HepG2 (cell line): ENCODE results near the gene SIGLEC10. TPM values are rescaled to one million over a fixed set of nuclear protein-coding genes. Genes with fewer than 3 reads are reported as not detected.

Experiments
- AHR ChIP-seq: IDR thresholded peaks from 2 replicates; pipeline ENCODE4 v1.6.1; 2018; ENCODE audit warnings: missing genetic modification reagents, missing compliant biosample characterization
- BRCA1 ChIP-seq: sonication (generic); formaldehyde crosslinking; IDR thresholded peaks from 2 replicates; pipeline ENCODE4 v1.4.0; 2020; ENCODE audit warnings: missing genetic modification reagents
- HNRNPL ChIP-seq: fragments of 200-400 bp; formaldehyde crosslinking; IDR thresholded peaks from 2 replicates; pipeline ENCODE4 v1.6.1; 2017; ENCODE audit warnings: mild to moderate bottlenecking, low read depth, low read length
- MAFF ChIP-seq: IDR thresholded peaks from 2 replicates; pipeline ENCODE4 v1.6.1; 2011; ENCODE audit warnings: low read depth, low read length, improper control_type of control experiment
- MED1 ChIP-seq: sonication (generic); formaldehyde crosslinking; IDR thresholded peaks from 2 replicates; pipeline ENCODE4 v1.4.0; 2020; ENCODE audit warnings: missing genetic modification reagents
- NCOA2 ChIP-seq: sonication (generic); formaldehyde crosslinking; IDR thresholded peaks from 2 replicates; pipeline ENCODE4 v1.8.0; 2022; ENCODE audit warnings: inconsistent platforms
- NFYB ChIP-seq: sonication (generic); formaldehyde crosslinking; IDR thresholded peaks from 2 replicates; pipeline ENCODE4 v1.4.0; 2020; ENCODE audit warnings: missing genetic modification reagents
- RAD21 ChIP-seq: fragments of 450-650 bp; formaldehyde crosslinking; IDR thresholded peaks from 2 replicates; pipeline ENCODE4 v1.5.0; 2020; ENCODE audit warnings: mild to moderate bottlenecking
- SCMH1 ChIP-seq: sonication (generic); formaldehyde crosslinking; IDR thresholded peaks from 2 replicates; pipeline ENCODE4 v1.9.0; 2021; ENCODE audit warnings: missing genetic modification reagents, mild to moderate bottlenecking, borderline replicate concordance
- SETDB1 ChIP-seq: sonication (generic); formaldehyde crosslinking; IDR thresholded peaks from 2 replicates; pipeline ENCODE4 v1.5.1; 2020; ENCODE audit warnings: missing genetic modification reagents, mild to moderate bottlenecking, borderline replicate concordance
- TEAD3 ChIP-seq: optimal IDR thresholded peaks from 2 replicates; pipeline ENCODE3; 2016; ENCODE audit warnings: borderline replicate concordance
- ZEB1 ChIP-seq: IDR thresholded peaks from 2 replicates; pipeline ENCODE4 v1.6.1; 2012; ENCODE audit warnings: mild to moderate bottlenecking, low read depth, inconsistent platforms; ENCODE audit not compliant: insufficient replicate concordance
- ZNF317 ChIP-seq: sonication (generic); formaldehyde crosslinking; IDR thresholded peaks from 2 replicates; pipeline ENCODE4 v1.5.0; 2020; ENCODE audit warnings: mild to moderate bottlenecking, missing genetic modification reagents
- ZSCAN31 ChIP-seq: sonication (generic); formaldehyde crosslinking; IDR thresholded peaks from 2 replicates; pipeline ENCODE4 v1.5.0; 2020; ENCODE audit warnings: low read depth, mild to moderate bottlenecking, missing genetic modification reagents
- ZZZ3 ChIP-seq: sonication (generic); formaldehyde crosslinking; IDR thresholded peaks from 2 replicates; pipeline ENCODE4 v1.4.0; 2020; ENCODE audit warnings: missing genetic modification reagents, mild to moderate bottlenecking, borderline replicate concordance
- polyA plus RNA-seq, 8 experiments: library from polyadenylated mRNA; depleted of rRNA in 3 of 8; stranded (reverse) in 7 of 8; unstranded in 1 of 8; fragments of >200 nt; fragmentation: Illumina TruSeq in 4 of 8; extraction: Trizol in 4 of 8; gene quantifications; 2 replicates each; pipeline versions ENCODE4 v1.2.1 to v1.2.3, GENCODE V29; 2011 to 2016; ENCODE audit warnings: low read depth in 4 of 8, missing spikeins in 1 of 8, mixed read lengths in 1 of 8; ENCODE audit not compliant: insufficient read depth in 1 of 8
- total RNA-seq, 5 experiments: library from RNA; depleted of rRNA; stranded (reverse); fragments of >200 nt; fragmentation: Illumina TruSeq; extraction: Trizol; gene quantifications; 2 replicates each; pipeline ENCODE4 v1.2.3, GENCODE V29; 2016; ENCODE audit warnings: low read depth in 1 of 5
- TF ChIP-seq, protein P1 (sequence below): sonication (generic); IDR thresholded peaks from 2 replicates; pipeline ENCODE4 v1.6.1; 2016; ENCODE audit warnings: low read depth, borderline replicate concordance
- TF ChIP-seq, protein P2 (sequence below): sonication (generic); formaldehyde crosslinking; IDR thresholded peaks from 2 replicates; pipeline ENCODE4 v1.5.1; 2020; ENCODE audit warnings: missing genetic modification reagents, mild to moderate bottlenecking, borderline replicate concordance
- TF ChIP-seq, protein P3 (sequence below): sonication (generic); formaldehyde crosslinking; IDR thresholded peaks from 2 replicates; pipeline ENCODE4 v1.4.0; 2020; ENCODE audit warnings: missing genetic modification reagents
- TF ChIP-seq, protein P4 (sequence below): sonication (generic); formaldehyde crosslinking; IDR thresholded peaks from 2 replicates; pipeline ENCODE4 v1.5.0; 2020; ENCODE audit warnings: missing genetic modification reagents, mild to moderate bottlenecking, borderline replicate concordance
- TF ChIP-seq, protein P5 (sequence below): sonication (generic); formaldehyde crosslinking; IDR thresholded peaks from 2 replicates; pipeline ENCODE4 v1.8.1; 2023; ENCODE audit warnings: missing genetic modification reagents, inconsistent platforms, borderline replicate concordance
- TF ChIP-seq, protein P6 (sequence below): sonication (generic); formaldehyde crosslinking; IDR thresholded peaks from 2 replicates; pipeline ENCODE4 v1.8.1; 2023; ENCODE audit warnings: mild to moderate bottlenecking, moderate library complexity, missing genetic modification reagents
- TF ChIP-seq, protein P7 (sequence below): IDR thresholded peaks from 2 replicates; pipeline ENCODE4 v1.6.1; 2016; ENCODE audit warnings: missing biosample characterization, missing genetic modification reagents, low read depth

SIGLEC10 gene
- total and polyA plus RNA-seq, 2 of the 13 experiments (the other 11 are each of a cell fraction or from before 2014, with no cell fraction given): not detected

DNA sequence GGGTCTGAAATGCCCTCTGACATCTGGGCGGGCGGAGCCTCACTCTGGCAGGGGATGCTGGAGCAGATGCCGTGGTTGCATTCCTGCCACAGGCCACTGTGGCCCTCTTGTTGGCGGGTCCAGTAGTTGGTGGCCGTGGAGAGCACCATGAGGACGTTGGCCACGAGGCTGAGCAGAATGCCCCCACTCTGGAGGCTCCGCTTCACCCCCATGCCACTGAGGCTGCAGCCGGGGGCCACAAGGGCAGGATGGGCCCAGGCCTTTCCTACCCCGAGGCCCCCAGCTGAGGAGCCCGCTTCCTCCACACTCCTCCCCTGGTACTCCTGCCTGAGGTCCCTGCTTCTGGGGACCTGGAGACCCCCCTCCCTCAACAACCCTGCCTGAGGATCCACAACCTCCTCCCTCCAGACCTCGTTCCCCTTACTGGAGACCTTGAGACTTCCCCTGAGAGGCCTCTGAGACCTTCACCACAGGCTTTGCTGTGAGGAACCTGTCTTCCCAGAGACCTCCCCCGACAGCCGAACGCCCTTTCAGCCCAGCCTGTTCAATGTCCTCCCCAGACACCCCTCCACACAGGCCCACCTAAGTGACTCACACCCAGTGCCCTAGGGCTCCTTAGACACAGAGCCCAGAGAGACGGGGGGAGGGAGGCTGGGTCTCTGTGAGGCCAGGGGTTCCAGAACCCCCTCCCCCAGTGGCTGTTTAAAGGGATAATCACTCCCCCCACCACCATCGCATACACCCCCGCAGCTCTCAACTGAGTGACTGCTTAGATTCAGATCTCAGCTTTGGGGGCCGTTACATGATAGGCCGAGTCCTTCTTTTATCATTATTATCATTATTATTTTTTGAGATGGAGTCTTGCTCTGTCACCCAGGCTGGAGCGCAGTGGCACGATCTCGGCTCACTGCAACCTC, 48.8 kb downstream of the SIGLEC10 start, which contains the start of gene CLDND2 (continued):
- TF ChIP-seq RAD21 (CRISPR knock-in tag): no peak
- TF ChIP-seq, protein P1, sequence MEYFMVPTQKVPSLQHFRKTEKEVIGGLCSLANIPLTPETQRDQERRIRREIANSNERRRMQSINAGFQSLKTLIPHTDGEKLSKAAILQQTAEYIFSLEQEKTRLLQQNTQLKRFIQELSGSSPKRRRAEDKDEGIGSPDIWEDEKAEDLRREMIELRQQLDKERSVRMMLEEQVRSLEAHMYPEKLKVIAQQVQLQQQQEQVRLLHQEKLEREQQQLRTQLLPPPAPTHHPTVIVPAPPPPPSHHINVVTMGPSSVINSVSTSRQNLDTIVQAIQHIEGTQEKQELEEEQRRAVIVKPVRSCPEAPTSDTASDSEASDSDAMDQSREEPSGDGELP: 0 out of 2 replicates have a peak, but pooled peaks have one; percentile 5
- TF ChIP-seq HNRNPL: 0 out of 2 replicates have a peak, but pooled peaks have one; percentile 44
- peak; percentile 2; the same call in 1 of the 2 replicates for TF ChIP-seq NCOA2
- TF ChIP-seq, protein P2, sequence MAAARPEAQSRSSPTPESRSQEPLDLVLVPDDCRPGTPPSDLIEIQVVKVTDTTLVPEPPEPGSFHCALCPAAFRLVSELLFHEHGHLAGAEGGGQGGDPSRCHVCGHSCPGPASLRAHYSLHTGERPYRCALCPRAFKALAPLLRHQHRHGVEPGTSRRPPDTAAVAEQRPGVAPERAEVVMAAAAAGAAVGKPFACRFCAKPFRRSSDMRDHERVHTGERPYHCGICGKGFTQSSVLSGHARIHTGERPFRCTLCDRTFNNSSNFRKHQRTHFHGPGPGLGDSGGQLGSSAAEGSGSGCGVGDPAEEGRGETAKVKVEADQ (CRISPR knock-in tag): no peak
- TF ChIP-seq SETDB1: no peak
- TF ChIP-seq ZSCAN31 (CRISPR knock-in tag): no peak; the same call in 1 of the 2 replicates
- 0 out of 2 replicates have a peak, but pooled peaks have one; percentile 19 for TF ChIP-seq ZZZ3 (CRISPR knock-in tag)
- no peak for TF ChIP-seq MAFF
- no peak for TF ChIP-seq ZEB1
- TF ChIP-seq, protein P3, sequence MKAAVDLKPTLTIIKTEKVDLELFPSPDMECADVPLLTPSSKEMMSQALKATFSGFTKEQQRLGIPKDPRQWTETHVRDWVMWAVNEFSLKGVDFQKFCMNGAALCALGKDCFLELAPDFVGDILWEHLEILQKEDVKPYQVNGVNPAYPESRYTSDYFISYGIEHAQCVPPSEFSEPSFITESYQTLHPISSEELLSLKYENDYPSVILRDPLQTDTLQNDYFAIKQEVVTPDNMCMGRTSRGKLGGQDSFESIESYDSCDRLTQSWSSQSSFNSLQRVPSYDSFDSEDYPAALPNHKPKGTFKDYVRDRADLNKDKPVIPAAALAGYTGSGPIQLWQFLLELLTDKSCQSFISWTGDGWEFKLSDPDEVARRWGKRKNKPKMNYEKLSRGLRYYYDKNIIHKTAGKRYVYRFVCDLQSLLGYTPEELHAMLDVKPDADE (CRISPR knock-in tag): no peak
- 0 out of 2 replicates have a peak, but pooled peaks have one; percentile 14 for TF ChIP-seq MED1 (CRISPR knock-in tag)
- no peak for TF ChIP-seq AHR (CRISPR knock-in tag)
- no peak for TF ChIP-seq NFYB (CRISPR knock-in tag)
- TF ChIP-seq, protein P4, sequence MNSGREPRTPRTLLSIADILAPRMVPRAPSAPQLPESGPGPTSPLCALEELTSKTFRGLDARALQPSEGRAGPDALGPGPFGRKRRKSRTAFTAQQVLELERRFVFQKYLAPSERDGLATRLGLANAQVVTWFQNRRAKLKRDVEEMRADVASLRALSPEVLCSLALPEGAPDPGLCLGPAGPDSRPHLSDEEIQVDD: no peak
- TF ChIP-seq BRCA1 (CRISPR knock-in tag): no peak
- TF ChIP-seq SCMH1 (CRISPR knock-in tag): no peak
- no peak for TF ChIP-seq ZNF317
- TF ChIP-seq, protein P5, sequence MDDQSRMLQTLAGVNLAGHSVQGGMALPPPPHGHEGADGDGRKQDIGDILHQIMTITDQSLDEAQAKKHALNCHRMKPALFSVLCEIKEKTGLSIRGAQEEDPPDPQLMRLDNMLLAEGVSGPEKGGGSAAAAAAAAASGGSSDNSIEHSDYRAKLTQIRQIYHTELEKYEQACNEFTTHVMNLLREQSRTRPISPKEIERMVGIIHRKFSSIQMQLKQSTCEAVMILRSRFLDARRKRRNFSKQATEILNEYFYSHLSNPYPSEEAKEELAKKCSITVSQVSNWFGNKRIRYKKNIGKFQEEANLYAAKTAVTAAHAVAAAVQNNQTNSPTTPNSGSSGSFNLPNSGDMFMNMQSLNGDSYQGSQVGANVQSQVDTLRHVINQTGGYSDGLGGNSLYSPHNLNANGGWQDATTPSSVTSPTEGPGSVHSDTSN (CRISPR knock-in tag): 0 out of 2 replicates have a peak, but pooled peaks have one; percentile 9
- TF ChIP-seq TEAD3 (CRISPR knock-in tag): peak; percentile 6
- TF ChIP-seq, protein P6, sequence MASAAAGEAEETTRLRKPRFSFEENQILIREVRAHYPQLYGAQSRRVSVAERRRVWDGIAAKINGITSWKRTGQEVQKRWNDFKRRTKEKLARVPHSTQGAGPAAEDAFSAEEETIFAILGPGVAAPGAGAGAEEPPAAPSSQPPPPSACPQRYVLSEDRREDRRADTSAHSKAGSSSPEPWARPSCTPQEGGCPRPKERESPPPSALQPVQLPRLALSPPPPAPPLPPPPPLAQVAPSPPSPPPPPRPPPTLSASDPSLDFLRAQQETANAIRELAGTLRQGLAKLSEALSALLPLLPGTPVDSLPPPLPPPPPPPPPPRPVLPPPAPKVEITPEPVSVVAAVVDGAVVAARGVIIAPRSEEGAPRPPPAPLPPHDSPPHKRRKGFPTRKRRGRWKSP (CRISPR knock-in tag): no peak
- TF ChIP-seq, protein P7, sequence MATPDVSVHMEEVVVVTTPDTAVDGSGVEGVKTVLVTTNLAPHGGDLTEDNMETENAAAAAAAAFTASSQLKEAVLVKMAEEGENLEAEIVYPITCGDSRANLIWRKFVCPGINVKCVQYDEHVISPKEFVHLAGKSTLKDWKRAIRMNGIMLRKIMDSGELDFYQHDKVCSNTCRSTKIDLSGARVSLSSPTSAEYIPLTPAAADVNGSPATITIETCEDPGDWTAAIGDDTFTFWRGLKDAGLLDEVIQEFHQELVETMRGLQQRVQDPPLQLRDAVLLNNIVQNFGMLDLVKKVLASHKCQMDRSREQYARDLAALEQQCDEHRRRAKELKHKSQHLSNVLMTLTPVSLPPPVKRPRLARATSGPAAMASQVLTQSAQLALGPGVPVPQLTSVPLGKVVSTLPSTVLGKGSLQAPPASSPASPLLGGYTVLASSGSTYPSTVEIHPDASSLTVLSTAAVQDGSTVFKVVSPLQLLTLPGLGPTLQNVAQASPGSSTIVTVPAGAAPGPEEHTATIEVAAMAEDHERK (CRISPR knock-in tag): no peak
